Karpas-422 (cell line): Measurements from ENCODE around the gene WNT5B. TPM values are rescaled to one million over a fixed set of nuclear protein-coding genes. Genes with fewer than 3 reads are reported as not detected.
A peak's percentile ranks its signal among the peaks of the same experiment; 100 is the strongest.

Experiments used
- DNase-seq: peaks from one replicate; pipeline ENCODE4 v3.0.0-alpha.2; 2015
- H2AFZ ChIP-seq: fragments of 200-600 bp; sonication (generic); 2 replicates; pipeline ENCODE4 v1.6.1; 2014; ENCODE audit warnings: antibody characterized with exemption, low read length, mixed read lengths
- H3K27ac ChIP-seq: fragments of 200-600 bp; sonication (generic); 2 replicates; pipeline ENCODE4 v1.5.1; 2014; ENCODE audit warnings: mild to moderate bottlenecking, low read length, moderate library complexity
- H3K27me3 ChIP-seq: fragments of 200-600 bp; sonication (generic); 2 replicates; pipeline ENCODE4 v1.6.1; 2014; ENCODE audit warnings: low read length, mixed read lengths
- H3K36me3 ChIP-seq: fragments of 200-600 bp; sonication (generic); 2 replicates; pipeline ENCODE4 v1.6.1; 2014; ENCODE audit warnings: low read length, mixed read lengths; ENCODE audit not compliant: insufficient read depth
- H3K4me1 ChIP-seq: fragments of 200-600 bp; sonication (generic); 2 replicates; pipeline ENCODE4 v1.6.1; 2014; ENCODE audit warnings: mild to moderate bottlenecking, low read length, mixed read lengths
- H3K4me2 ChIP-seq: fragments of 200-600 bp; sonication (generic); 2 replicates; pipeline ENCODE4 v1.6.1; 2014; ENCODE audit warnings: low read length, low read depth, mild to moderate bottlenecking; ENCODE audit not compliant: poor library complexity, severe bottlenecking
- H3K4me3 ChIP-seq: fragments of 200-600 bp; sonication (generic); 2 replicates; pipeline ENCODE4 v1.5.1; 2014; ENCODE audit warnings: mild to moderate bottlenecking, antibody characterized with exemption, low read length, mixed read lengths
- H3K79me2 ChIP-seq: fragments of 200-600 bp; sonication (generic); 2 replicates; pipeline ENCODE4 v1.6.1; 2014; ENCODE audit warnings: mild to moderate bottlenecking, low read length, mixed read lengths
- H3K9ac ChIP-seq: fragments of 200-600 bp; sonication (generic); 2 replicates; pipeline ENCODE4 v1.6.0; 2014; ENCODE audit warnings: low read length
- H3K9me2 ChIP-seq: fragments of 200-600 bp; sonication (generic), shearing (Covaris generic); replicated peaks from 2 replicates; pipeline ENCODE4 v1.6.0; 2014; ENCODE audit warnings: mild to moderate bottlenecking, low read length, moderate library complexity; ENCODE audit not compliant: insufficient read depth
- H3K9me3 ChIP-seq: fragments of 300-700, 200-600 bp; sonication (generic); 2 replicates; pipeline ENCODE4 v1.6.1; 2014; ENCODE audit warnings: low read length, mixed read lengths
- H4K20me1 ChIP-seq: fragments of 200-600 bp; sonication (generic); 2 replicates; pipeline ENCODE4 v1.6.1; 2014; ENCODE audit warnings: mild to moderate bottlenecking, antibody characterized with exemption, low read length, low read depth; ENCODE audit not compliant: insufficient read depth
- total RNA-seq: library from RNA; depleted of rRNA; stranded (reverse); fragments of >200 nt; shearing (Covaris generic); gene quantifications from 2 replicates; pipeline ENCODE4 v1.2.3, GENCODE V29; 2014; ENCODE audit warnings: low replicate concordance; rRNA removed

WNT5B gene
- total RNA-seq, result not detected in 2 replicates

DNA sequence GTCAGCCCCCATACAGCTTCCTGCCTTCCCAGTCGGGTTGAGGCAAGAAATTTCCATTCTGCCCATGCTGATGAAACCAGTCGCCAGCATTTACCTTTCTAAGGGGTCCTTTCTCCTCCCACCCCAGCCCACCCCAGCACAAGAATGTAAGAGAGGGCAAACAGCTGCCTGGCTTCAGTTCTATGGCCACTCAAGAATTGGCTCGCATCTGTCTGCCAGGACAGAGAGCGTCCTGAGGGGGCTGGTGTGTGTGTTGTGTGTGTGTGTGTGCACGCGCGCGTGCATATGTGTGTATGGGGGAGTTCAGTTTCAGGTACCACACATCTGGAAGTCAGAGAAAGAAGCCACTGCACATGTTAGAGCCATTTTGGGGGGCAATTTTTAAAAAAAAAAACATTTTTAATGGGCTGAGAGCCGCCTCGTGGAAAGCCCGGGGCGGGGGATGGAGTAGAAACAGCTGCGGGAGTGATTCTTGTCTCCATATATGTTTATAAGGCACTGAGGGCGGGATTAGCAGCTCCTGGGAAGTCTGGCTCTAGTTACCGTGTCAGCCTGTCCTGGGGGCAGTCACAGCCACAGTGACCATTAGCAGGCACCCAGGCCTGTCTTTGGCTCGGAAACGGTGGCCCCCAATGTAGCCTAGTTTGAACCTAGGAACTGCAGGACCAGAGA is at the start of gene WNT5B:
WNT5B (plus strand) TSS at position 566 of the 672 bp plus-strand sequence. CDS start 2,124 bp downstream, outside the sequence.
- Histone ChIP-seq H3K9me3 (no peaks in the 10 kb centered on the region), H4K20me1 (no peaks in the 10 kb centered on the region), H3K4me1 (peaks cover 24% of the 10 kb centered on the region), H3K27me3 (no peaks in the 10 kb centered on the region), H3K9ac (peak within 1 kb of the TSS; percentile 66), H3K4me2 (peak within 1 kb of the TSS; percentile 91), H3K79me2 (no peaks in the 10 kb centered on the region), H3K4me3 (peak within 1 kb of the TSS; percentile 72), H2AFZ (peak within 1 kb of the TSS; percentile 81), H3K36me3 (no peaks in the 10 kb centered on the region), H3K27ac (no peak within 1 kb of the TSS), H3K9me2 (no peaks in the 10 kb centered on the region)
- no peak for DNase-seq

DNA sequence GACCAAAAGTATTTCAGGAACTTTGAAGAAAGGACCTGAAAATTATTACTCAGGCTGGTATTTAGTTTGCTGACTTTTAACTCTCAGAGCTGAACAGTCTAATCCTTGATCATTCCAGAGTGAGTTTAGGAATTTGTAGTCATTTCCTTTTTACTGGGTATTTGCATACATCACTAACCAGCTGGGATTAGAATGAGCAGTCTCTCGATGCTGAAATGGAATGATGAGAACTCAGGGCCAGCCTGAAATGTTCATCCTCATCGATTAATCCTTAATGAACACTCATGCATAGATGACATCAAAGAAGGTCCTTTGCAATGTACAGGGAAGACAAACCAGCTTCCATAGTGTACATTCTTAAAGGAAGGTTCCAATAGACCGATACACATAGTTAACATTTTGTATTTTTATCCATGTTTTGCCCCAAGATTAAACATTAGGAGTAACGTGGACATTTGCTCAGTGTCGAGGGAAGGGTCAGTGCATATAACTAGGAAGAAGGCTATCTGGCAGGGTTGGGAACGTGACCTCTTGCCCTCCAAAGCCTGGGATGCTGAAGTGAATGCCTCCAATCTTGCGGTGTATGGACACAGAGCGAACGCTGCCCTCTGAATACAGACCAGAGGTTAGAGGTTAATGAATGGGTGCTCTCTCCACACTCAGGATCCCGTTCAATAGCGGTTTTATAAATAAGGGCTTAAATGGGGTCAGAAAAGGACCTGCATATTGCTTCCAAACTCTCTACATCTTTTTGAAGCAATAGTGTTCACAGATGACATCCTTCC is 49.2 kb upstream of the WNT5B start:
- H3K9me2 ChIP-seq, result no peaks in the 10 kb centered on the region
- no peaks in the 10 kb centered on the region for H3K36me3 ChIP-seq
- no peak overlapping the region for H3K4me2 ChIP-seq
- no peaks in the 10 kb centered on the region for H4K20me1 ChIP-seq
- no peaks in the 10 kb centered on the region for H3K79me2 ChIP-seq
- H3K4me3 ChIP-seq, result no peak overlapping the region
- no peak for DNase-seq
- no peak overlapping the region for H3K27ac ChIP-seq
- H3K4me1 ChIP-seq, result peaks cover 44% of the 10 kb centered on the region
- H2AFZ ChIP-seq, result no peak overlapping the region
- no peak overlapping the region for H3K9ac ChIP-seq
- no peaks in the 10 kb centered on the region for H3K9me3 ChIP-seq
- H3K27me3 ChIP-seq, result no peaks in the 10 kb centered on the region

DNA sequence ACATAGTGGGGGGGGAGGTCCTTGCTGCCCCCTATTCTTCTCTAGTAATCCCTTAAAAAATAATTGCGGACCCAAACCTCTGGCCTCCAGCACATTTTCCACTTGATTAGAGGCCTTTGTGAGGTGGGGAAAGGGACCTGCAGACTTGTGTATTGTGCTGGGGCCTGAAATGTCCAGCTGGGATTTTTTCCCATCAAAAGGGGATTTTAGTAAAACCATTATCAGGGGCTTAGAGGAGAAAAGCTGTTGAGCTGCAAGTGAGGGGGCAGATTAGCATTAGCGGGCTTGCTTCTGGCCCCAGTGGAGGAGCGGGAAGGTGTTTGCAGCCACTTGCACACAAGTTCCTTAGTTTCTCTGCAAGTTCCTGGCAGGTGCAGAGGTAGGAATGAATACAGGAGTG is 48.5 kb upstream of the WNT5B start:
- Histone ChIP-seq H3K27me3 (no peaks in the 10 kb centered on the region), H3K4me3 (no peak overlapping the region), H3K79me2 (no peaks in the 10 kb centered on the region), H3K9ac (no peak overlapping the region), H3K36me3 (no peaks in the 10 kb centered on the region), H3K27ac (no peak overlapping the region), H3K9me3 (no peaks in the 10 kb centered on the region), H2AFZ (no peak overlapping the region), H3K9me2 (no peaks in the 10 kb centered on the region), H3K4me2 (no peak overlapping the region), H4K20me1 (no peaks in the 10 kb centered on the region), H3K4me1 (peaks cover 37% of the 10 kb centered on the region)
- no peak for DNase-seq

DNA sequence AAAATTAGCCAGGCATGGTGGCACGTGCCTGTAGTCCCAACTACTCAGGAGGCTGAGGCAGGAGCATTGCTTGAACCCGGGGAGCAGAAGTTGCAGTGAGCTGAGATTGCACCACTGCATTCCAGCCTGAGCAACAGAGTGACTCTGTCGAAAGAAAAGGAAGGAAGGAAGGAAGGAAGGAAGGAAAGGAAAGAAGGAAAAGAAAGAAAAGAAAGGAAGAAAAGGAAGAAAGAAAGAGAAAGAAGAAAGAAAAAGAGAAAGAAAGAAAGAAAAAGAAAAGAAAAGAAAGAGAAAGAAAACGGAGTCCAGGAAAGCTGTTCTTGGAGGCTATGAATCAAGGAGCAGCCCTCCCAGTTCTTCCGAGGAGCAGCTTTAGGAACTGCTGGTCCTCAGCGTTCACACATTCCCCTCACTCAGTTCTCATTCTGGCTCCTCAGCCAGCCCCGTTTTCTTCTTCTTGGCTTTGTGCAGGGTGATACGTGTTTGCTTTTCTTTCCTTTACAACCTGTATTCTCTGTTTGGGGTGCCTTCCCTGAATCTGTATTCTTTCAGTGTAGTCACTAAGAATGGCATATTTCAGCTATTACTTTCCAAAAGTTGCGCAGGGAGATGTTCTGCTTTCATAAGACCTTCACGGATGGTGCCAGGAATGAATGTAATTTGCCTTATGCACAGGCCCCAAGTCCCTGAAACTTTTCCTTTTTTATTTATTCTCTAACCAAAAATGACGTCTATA is 46.9 kb upstream of the WNT5B start:
- Histone ChIP-seq H3K4me2 (no peak overlapping the region), H4K20me1 (no peaks in the 10 kb centered on the region), H3K27ac (no peak overlapping the region), H3K79me2 (no peaks in the 10 kb centered on the region), H3K4me1 (peaks cover 21% of the 10 kb centered on the region), H3K27me3 (no peaks in the 10 kb centered on the region), H3K9ac (no peak overlapping the region), H3K36me3 (no peaks in the 10 kb centered on the region), H3K4me3 (no peak overlapping the region), H3K9me3 (no peaks in the 10 kb centered on the region), H2AFZ (no peak overlapping the region), H3K9me2 (no peaks in the 10 kb centered on the region)
- DNase-seq, result no peak

DNA sequence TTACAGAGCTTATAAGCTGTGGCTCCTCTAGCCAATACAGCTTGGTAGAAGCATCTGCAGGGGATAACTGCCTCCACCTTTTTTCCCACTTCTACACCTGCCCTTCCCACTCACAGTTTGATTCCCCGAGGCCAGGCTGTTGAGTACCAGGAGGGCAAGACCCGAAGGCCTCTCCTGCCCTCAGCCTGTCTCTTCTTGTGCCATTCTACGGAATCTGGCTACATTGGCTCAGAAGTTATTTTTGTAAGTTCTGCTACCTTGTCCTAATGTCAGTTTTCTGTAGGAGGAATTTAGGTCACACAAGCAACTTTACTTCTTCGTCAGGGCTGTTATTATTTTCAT is 46.4 kb upstream of the WNT5B start:
- no peaks in the 10 kb centered on the region for H3K27me3 ChIP-seq
- no peaks in the 10 kb centered on the region for H4K20me1 ChIP-seq
- H3K36me3 ChIP-seq, result no peaks in the 10 kb centered on the region
- no peaks in the 10 kb centered on the region for H3K9me2 ChIP-seq
- H3K9me3 ChIP-seq, result no peaks in the 10 kb centered on the region
- no peak for DNase-seq
- no peak overlapping the region for H3K27ac ChIP-seq
- H3K79me2 ChIP-seq, result no peaks in the 10 kb centered on the region
- no peak overlapping the region for H3K9ac ChIP-seq
- H3K4me3 ChIP-seq, result no peak overlapping the region
- peaks cover 20% of the 10 kb centered on the region for H3K4me1 ChIP-seq
- no peak overlapping the region for H2AFZ ChIP-seq
- no peak overlapping the region for H3K4me2 ChIP-seq

DNA sequence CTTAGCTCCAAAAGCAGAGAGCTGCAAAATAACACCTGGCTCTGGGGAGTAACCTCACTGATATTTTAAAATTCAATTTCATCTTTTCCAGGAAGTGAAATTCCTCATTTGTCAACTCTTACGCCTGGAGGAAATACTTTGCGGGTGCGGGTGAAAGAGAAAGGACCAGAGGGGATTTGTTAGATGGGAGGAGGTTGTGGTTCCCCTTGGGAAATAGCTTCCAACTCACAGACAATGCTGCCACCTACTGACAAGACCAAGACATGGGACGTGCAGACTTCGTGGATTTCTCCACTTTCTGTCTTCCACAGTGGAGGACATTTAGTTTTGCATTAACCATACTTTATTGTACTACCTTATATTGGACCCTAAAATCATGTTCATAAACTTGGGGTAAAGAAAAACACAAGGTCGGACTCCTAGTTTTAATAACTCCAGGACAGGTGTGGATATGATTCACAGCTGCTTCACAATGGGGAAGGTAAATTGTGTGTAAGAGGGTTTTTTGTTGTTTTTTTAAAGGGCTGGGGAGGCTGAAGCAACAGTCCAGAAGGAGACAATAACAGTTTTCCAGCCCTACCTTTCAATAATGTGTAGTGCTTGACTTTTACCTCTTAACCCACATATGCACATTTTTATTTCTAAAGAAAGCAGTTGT is 45.5 kb upstream of the WNT5B start:
- H2AFZ ChIP-seq, result peak overlapping the region; percentile 61; the same call in 1 of the 2 replicates
- H3K4me1 ChIP-seq, result peaks cover 29% of the 10 kb centered on the region
- H3K9ac ChIP-seq, result peak overlapping the region; percentile 42; the same call in 1 of the 2 replicates
- no peaks in the 10 kb centered on the region for H4K20me1 ChIP-seq
- H3K4me2 ChIP-seq, result peak overlapping the region; percentile 77
- no peaks in the 10 kb centered on the region for H3K9me3 ChIP-seq
- H3K27me3 ChIP-seq, result no peaks in the 10 kb centered on the region
- DNase-seq, result peak; percentile 92
- no peaks in the 10 kb centered on the region for H3K9me2 ChIP-seq
- peak overlapping the region; percentile 56 for H3K4me3 ChIP-seq
- H3K27ac ChIP-seq, result no peak overlapping the region
- H3K79me2 ChIP-seq, result no peaks in the 10 kb centered on the region
- no peaks in the 10 kb centered on the region for H3K36me3 ChIP-seq

DNA sequence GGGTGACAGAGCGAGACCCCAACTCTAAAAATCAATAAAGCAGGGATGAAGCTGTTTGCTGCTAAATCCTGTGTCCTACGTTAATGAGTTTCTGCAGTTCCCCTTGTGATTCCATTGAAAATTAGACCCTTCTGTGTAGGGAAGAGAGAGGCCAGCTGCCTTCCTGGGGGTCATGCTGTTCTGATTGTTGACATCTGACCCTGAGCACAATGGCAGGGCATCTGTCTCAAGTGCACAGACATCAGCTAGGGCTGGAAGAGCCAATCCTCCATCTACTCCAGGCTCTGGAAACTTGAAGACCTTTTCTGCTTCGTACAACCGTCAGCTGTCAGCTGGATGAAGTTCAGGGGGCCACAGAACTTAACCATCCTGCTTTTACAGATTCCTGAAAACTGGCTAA is 44.7 kb upstream of the WNT5B start:
- H3K9me3 ChIP-seq, result no peaks in the 10 kb centered on the region
- no peak for DNase-seq
- H3K9ac ChIP-seq, result no peak overlapping the region
- no peaks in the 10 kb centered on the region for H3K79me2 ChIP-seq
- no peak overlapping the region for H3K27ac ChIP-seq
- H3K4me3 ChIP-seq, result no peak overlapping the region
- H2AFZ ChIP-seq, result no peak overlapping the region
- H3K4me2 ChIP-seq, result no peak overlapping the region
- no peaks in the 10 kb centered on the region for H3K9me2 ChIP-seq
- H4K20me1 ChIP-seq, result no peaks in the 10 kb centered on the region
- no peaks in the 10 kb centered on the region for H3K36me3 ChIP-seq
- H3K4me1 ChIP-seq, result peaks cover 32% of the 10 kb centered on the region
- H3K27me3 ChIP-seq, result no peaks in the 10 kb centered on the region
